SK-N-MC (cell line): ENCODE data around the gene OR10A5.
"Not testable (repeated sequence)": the region's sequence is repeated elsewhere in the genome, so short reads cannot be mapped to it uniquely, and the experiment has no call there.

Experiments
- EZH2 ChIP-seq: fragments of 200-600 bp; sonication (generic); IDR thresholded peaks from one replicate; pipeline ENCODE4 v1.6.1; 2017; ENCODE audit warnings: antibody characterized with exemption
- POLR2AphosphoS5 ChIP-seq: IDR thresholded peaks from 2 replicates; pipeline ENCODE4 v1.6.1; 2012; ENCODE audit warnings: mild to moderate bottlenecking, low read depth, low read length, borderline replicate concordance

GRCh38 chr11:6801075-6801474 lies 44.4 kb upstream of the OR10A5 start:
- TF ChIP-seq EZH2, POLR2AphosphoS5: not testable (repeated sequence)
